Transverse colon (tissue), 4 donors: ENCODE results near the gene LBR.

Experiments
- CTCF ChIP-seq, 5 experiments: fragments of 200-600 bp in 3 of 5; fragments of 450-650 bp in 2 of 5; sonication (generic) in 3 of 5; IDR thresholded peaks; 1 replicate in 2 of 5; 2 replicates in 3 of 5; pipeline ENCODE4 v1.5.1; 2016 to 2017; ENCODE audit warnings: antibody characterized with exemption in 5 of 5, inconsistent platforms in 3 of 5, mild to moderate bottlenecking in 2 of 5, moderate library complexity in 1 of 5
- POLR2A ChIP-seq: fragments of 450-650 bp; IDR thresholded peaks from one replicate; pipeline ENCODE4 v1.6.1; 2016; ENCODE audit warnings: antibody characterized with exemption, mild to moderate bottlenecking, moderate library complexity
- POLR2AphosphoS5 ChIP-seq, 3 donors: sonication (generic); formaldehyde crosslinking; IDR thresholded peaks; one replicate each; pipeline ENCODE4 v1.6.1; 2016; ENCODE audit warnings: antibody characterized with exemption in 3 of 3

GRCh38 chr1:225409051-225409450 lies 18.8 kb downstream of the LBR start:
- TF ChIP-seq POLR2AphosphoS5 (IDR thresholded peaks at IDR 0.05) = no peak
- no peak for TF ChIP-seq CTCF (IDR thresholded peaks at IDR 0.05)
- no peak for TF ChIP-seq POLR2A
